GM23338 (cell line): ENCODE data around the gene GRID2. TPM values are rescaled to one million over a fixed set of nuclear protein-coding genes. Genes with fewer than 3 reads are reported as not detected.
A peak's percentile ranks its signal among the peaks of the same experiment; 100 is the strongest.

Experiments
- ATAC-seq: fragments of 200-7000 bp; cut with Tn5 transposase; 3 replicates; pipeline ENCODE4 v1.9.1; 2020
- DNase-seq: peaks from one replicate; pipeline ENCODE4 v3.0.0-alpha.2; 2015; ENCODE audit warnings: low spot score
- H2AFZ ChIP-seq: fragments of 200-600 bp; sonication (generic); 2 replicates; pipeline ENCODE4 v1.8.0; 2016; ENCODE audit warnings: antibody characterized with exemption, mild to moderate bottlenecking, moderate library complexity
- H3F3A ChIP-seq: fragments of 200-600 bp; sonication (generic); replicated peaks from 2 replicates; pipeline ENCODE4 v1.8.0; 2017; ENCODE audit warnings: antibody characterized with exemption, mixed run types, low read depth
- H3K27ac ChIP-seq: fragments of 200-600 bp; sonication (generic); 2 replicates; pipeline ENCODE4 v1.6.1; 2016; ENCODE audit warnings: low read depth
- H3K27me3 ChIP-seq: fragments of 200-600 bp; sonication (generic); 2 replicates; pipeline ENCODE4 v1.8.0; 2016; ENCODE audit warnings: mild to moderate bottlenecking, mixed run types, moderate library complexity; ENCODE audit not compliant: insufficient read depth
- H3K36me3 ChIP-seq: fragments of 200-600 bp; sonication (generic); 2 replicates; pipeline ENCODE4 v1.8.0; 2016; ENCODE audit warnings: mild to moderate bottlenecking; ENCODE audit not compliant: insufficient read depth
- H3K4me1 ChIP-seq: fragments of 200-600 bp; sonication (generic); 2 replicates; pipeline ENCODE4 v1.8.0; 2016; ENCODE audit warnings: mild to moderate bottlenecking, moderate library complexity; ENCODE audit not compliant: insufficient read depth
- H3K4me2 ChIP-seq: fragments of 200-600 bp; sonication (generic); 2 replicates; pipeline ENCODE4 v1.7.1; 2017; ENCODE audit warnings: mixed run types
- H3K4me3 ChIP-seq: fragments of 200-600 bp; sonication (generic); 2 replicates; pipeline ENCODE4 v1.6.1; 2016; ENCODE audit warnings: mixed run types
- H3K79me2 ChIP-seq: fragments of 200-600 bp; sonication (generic); replicated peaks from 2 replicates; pipeline ENCODE4 v1.8.0; 2017; ENCODE audit warnings: mild to moderate bottlenecking; ENCODE audit not compliant: insufficient read depth
- H3K9me2 ChIP-seq: fragments of 200-600 bp; sonication (generic); 2 replicates; pipeline ENCODE4 v1.8.0; 2017; ENCODE audit not compliant: insufficient read depth
- H4K20me1 ChIP-seq: fragments of 200-600 bp; sonication (generic); replicated peaks from 2 replicates; pipeline ENCODE4 v1.8.0; 2017; ENCODE audit warnings: mild to moderate bottlenecking; ENCODE audit not compliant: insufficient read depth
- H3K27ac Mint-ChIP-seq: 2 replicates; pipeline ENCODE4 v1.8.0; 2020; ENCODE audit warnings: inconsistent platforms, mild to moderate bottlenecking, moderate library complexity, mixed read lengths
- H3K27me3 Mint-ChIP-seq: 3 replicates; pipeline ENCODE4 v1.8.0; 2022; ENCODE audit warnings: low read depth, mild to moderate bottlenecking, moderate library complexity, mixed read lengths, inconsistent platforms; ENCODE audit not compliant: insufficient read depth, poor library complexity
- H3K36me3 Mint-ChIP-seq: 3 replicates; pipeline ENCODE4 v1.8.0; 2021; ENCODE audit warnings: low read depth, mild to moderate bottlenecking, inconsistent platforms, moderate library complexity, mixed read lengths
- H3K4me1 Mint-ChIP-seq: 3 replicates; pipeline ENCODE4 v1.8.0; 2020; ENCODE audit warnings: mild to moderate bottlenecking, inconsistent platforms, mixed read lengths
- H3K4me3 Mint-ChIP-seq: 3 replicates; pipeline ENCODE4 v1.8.0; 2021; ENCODE audit warnings: moderate library complexity, mild to moderate bottlenecking, inconsistent platforms, mixed read lengths
- H3K9me3 Mint-ChIP-seq: 3 replicates; pipeline ENCODE4 v1.8.0; 2020; ENCODE audit warnings: moderate library complexity, mild to moderate bottlenecking, inconsistent platforms, mixed read lengths
- CTCF ChIP-seq, 2 experiments: fragments of 200-600 bp in 1 of 2; sonication (generic) in 1 of 2; conservative IDR thresholded peaks; 2 replicates each; pipeline versions ENCODE4 v1.5.1 to v1.6.1; 2016 to 2017; ENCODE audit warnings: antibody characterized with exemption in 2 of 2, low read depth in 2 of 2, mild to moderate bottlenecking in 2 of 2, moderate library complexity in 1 of 2
- ETS1 ChIP-seq: IDR thresholded peaks from 2 replicates; pipeline ENCODE4 v1.6.1; 2016; ENCODE audit warnings: antibody characterized with exemption
- EZH2phosphoT487 ChIP-seq: fragments of 200-600 bp; sonication (generic); IDR thresholded peaks from one replicate; pipeline ENCODE4 v1.8.1; 2018; ENCODE audit warnings: antibody characterized with exemption; ENCODE audit not compliant: unreplicated experiment
- JUNB ChIP-seq: IDR thresholded peaks from one replicate; pipeline ENCODE4 v1.6.1; 2016; ENCODE audit warnings: antibody characterized with exemption; ENCODE audit not compliant: unreplicated experiment
- NANOG ChIP-seq: IDR thresholded peaks from 2 replicates; pipeline ENCODE4 v1.6.1; 2016; ENCODE audit warnings: antibody characterized with exemption, borderline replicate concordance
- POLR2AphosphoS5 ChIP-seq: IDR thresholded peaks from 2 replicates; pipeline ENCODE4 v1.6.1; 2016; ENCODE audit warnings: antibody characterized with exemption, low read depth
- REST ChIP-seq: IDR thresholded peaks from one replicate; pipeline ENCODE4 v1.6.1; 2018; ENCODE audit warnings: antibody characterized with exemption; ENCODE audit not compliant: unreplicated experiment
- STAT1 ChIP-seq: IDR thresholded peaks from one replicate; pipeline ENCODE4 v1.6.1; 2016; ENCODE audit warnings: antibody characterized with exemption; ENCODE audit not compliant: unreplicated experiment
- ZNF114 ChIP-seq: fragments of 250-450 bp; sonication (Bioruptor Pico); IDR thresholded peaks from 2 replicates; pipeline ENCODE4 v1.5.0; 2020; ENCODE audit warnings: mild to moderate bottlenecking, moderate library complexity
- ZNF331 ChIP-seq: fragments of 250-450 bp; sonication (Bioruptor Pico); IDR thresholded peaks from 2 replicates; pipeline ENCODE4 v1.5.0; 2020; ENCODE audit warnings: low read depth, mild to moderate bottlenecking, moderate library complexity
- polyA plus RNA-seq: library from polyadenylated mRNA; unstranded; fragments of >200 nt; fragmentation: Nextera tagmentation; extraction: Ambion mirVana; gene quantifications from 2 replicates; pipeline ENCODE4 v1.2.1, GENCODE V29; 2016
- total RNA-seq: library from RNA; depleted of rRNA; stranded (reverse); fragments of >200 nt; shearing (Covaris generic); gene quantifications from 2 replicates; pipeline ENCODE4 v1.2.3, GENCODE V29; 2014

Gene GRID2
- total and polyA plus RNA-seq, 2 experiments from 2014 or later: 19.9 to 65.4 TPM

- Histone ChIP-seq H2AFZ (no peak overlapping the region), H3K4me3 (no peak overlapping the region), H3K27ac (no peak overlapping the region), H3K79me2 (peaks cover 8% of the 10 kb centered on the region), H3K9me2 (no peaks in the 10 kb centered on the region), H3F3A (no peaks in the 10 kb centered on the region), H4K20me1 (no peaks in the 10 kb centered on the region; the same call in 1 of the 2 replicates), H3K36me3 (no peaks in the 10 kb centered on the region; the same call in 1 of the 2 replicates), H3K27me3 (no peaks in the 10 kb centered on the region), H3K4me2 (no peak overlapping the region), H3K4me1 (no peaks in the 10 kb centered on the region)
- Mint-ChIP-seq H3K4me3 (no peak overlapping the region), H3K9me3 (no peaks in the 10 kb centered on the region), H3K4me1 (peaks cover under 1% of the 10 kb centered on the region; the same call in 2 of the 3 replicates), H3K27ac (peak overlapping the region; percentile 2; the same call in 1 of the 2 replicates), H3K36me3 (peaks cover 27% of the 10 kb centered on the region), H3K27me3 (no peaks in the 10 kb centered on the region)
- ATAC-seq: no peak
- TF ChIP-seq NANOG (no peak), JUNB (no peak), STAT1 (no peak), EZH2phosphoT487 (no peak), CTCF (conservative IDR thresholded peaks at IDR 0.05; ENCODE audit: low read depth in 2 of 2) (no peak), ZNF331 (CRISPR knock-in tag) (no peak), ZNF114 (no peak), ETS1 (no peak)
- no peak for DNase-seq
These were observed 302.5 kb downstream of the GRID2 start for GRCh38 chr4:92606227-92606626.

GRCh38 chr4:92615049-92615448, 311.3 kb downstream of the GRID2 start:
- ATAC-seq (peak; percentile 89), DNase-seq (peak; percentile 34)
- no peak overlapping the region for H3K4me3 ChIP-seq
- no peaks in the 10 kb centered on the region for H3K9me2 ChIP-seq
- Mint-ChIP-seq H3K36me3 (peaks cover 2% of the 10 kb centered on the region; the same call in 1 of the 3 replicates), H3K4me1 (peaks cover 60% of the 10 kb centered on the region), H3K9me3 (no peaks in the 10 kb centered on the region), H3K4me3 (no peak overlapping the region), H3K27me3 (no peaks in the 10 kb centered on the region), H3K27ac (no peak overlapping the region)
- no peaks in the 10 kb centered on the region for H3F3A ChIP-seq
- no peak overlapping the region for H3K4me2 ChIP-seq
- H4K20me1 ChIP-seq: no peaks in the 10 kb centered on the region
- no peaks in the 10 kb centered on the region for H3K27me3 ChIP-seq
- H3K27ac ChIP-seq: no peak overlapping the region
- peaks cover 10% of the 10 kb centered on the region; the same call in 1 of the 2 replicates for H3K4me1 ChIP-seq
- no peak overlapping the region for H2AFZ ChIP-seq
- H3K36me3 ChIP-seq: no peaks in the 10 kb centered on the region
- peaks cover 94% of the 10 kb centered on the region for H3K79me2 ChIP-seq
- TF ChIP-seq CTCF (conservative IDR thresholded peaks at IDR 0.05; ENCODE audit: low read depth in 2 of 2): no peak
- TF ChIP-seq EZH2phosphoT487: no peak
- TF ChIP-seq STAT1: no peak
- no peak for TF ChIP-seq ETS1
- TF ChIP-seq POLR2AphosphoS5: no peak
- TF ChIP-seq NANOG: no peak
- no peak for TF ChIP-seq ZNF114
- TF ChIP-seq REST: no peak
